Astrocyte of the hippocampus (primary cell): ENCODE data around the gene VTI1B.
"Not testable (repeated sequence)": the region's sequence is repeated elsewhere in the genome, so short reads cannot be mapped to it uniquely, and the experiment has no call there.

ENCODE experiments used
- DNase-seq: peaks from one replicate; pipeline ENCODE4 v3.0.0; 2011; ENCODE audit warnings: low read depth, low spot score

VTI1B gene

GRCh38 chr14:67674480-67675218 lies at the start of gene VTI1B:
Gene VTI1B, minus strand, starts transcription at chr14:67674632. Its CDS starts 143 bp downstream, at chr14:67674489.
- peak; percentile 94 for DNase-seq

- peak; percentile 65 for DNase-seq
Measured at GRCh38 chr14:67722293-67722692, 47.9 kb upstream of the VTI1B start.

GRCh38 chr14:67721875-67722274 lies 47.4 kb upstream of the VTI1B start:
- no peak for DNase-seq

- DNase-seq = no peak
Measured at GRCh38 chr14:67719866-67720265, 45.4 kb upstream of the VTI1B start.

GRCh38 chr14:67719385-67719784 lies 45.0 kb upstream of the VTI1B start:
- not testable (repeated sequence) for DNase-seq

- no peak for DNase-seq
Measured at GRCh38 chr14:67718265-67718664, 43.8 kb upstream of the VTI1B start.

GRCh38 chr14:67717048-67717447 lies 42.6 kb upstream of the VTI1B start:
- no peak for DNase-seq

GRCh38 chr14:67710209-67710608 lies 35.8 kb upstream of the VTI1B start:
- DNase-seq = no peak

GRCh38 chr14:67709796-67710195 lies 35.4 kb upstream of the VTI1B start:
- not testable (repeated sequence) for DNase-seq

- not testable (repeated sequence) for DNase-seq
Measured at GRCh38 chr14:67709346-67709745, 34.9 kb upstream of the VTI1B start.

GRCh38 chr14:67705211-67705610 lies 30.8 kb upstream of the VTI1B start:
- DNase-seq = no peak

GRCh38 chr14:67704484-67705089 lies 30.2 kb upstream of the VTI1B start:
- peak; percentile 69 for DNase-seq

- DNase-seq = no peak
Measured at GRCh38 chr14:67703997-67704396, 29.6 kb upstream of the VTI1B start.

GRCh38 chr14:67701492-67701891 lies 27.1 kb upstream of the VTI1B start, which contains the start of gene RDH12:
Gene RDH12, plus strand, starts transcription at chr14:67701886. Its CDS starts 20,757 bp downstream, at chr14:67722643.
- not testable (repeated sequence) for DNase-seq

- no peak for DNase-seq
Measured at GRCh38 chr14:67698179-67698578, 23.7 kb upstream of the VTI1B start.

- no peak for DNase-seq
Measured at GRCh38 chr14:67697006-67697405, 22.6 kb upstream of the VTI1B start.

GRCh38 chr14:67695394-67695949 lies 21.0 kb upstream of the VTI1B start, which contains the start of gene RDH11:
Gene RDH11, minus strand, starts transcription at chr14:67695764. Its CDS starts 61 bp downstream, at chr14:67695703.
- DNase-seq = peak; percentile 95

GRCh38 chr14:67694791-67695393 lies 20.5 kb upstream of the VTI1B start:
- peak; percentile 92 for DNase-seq

- DNase-seq = no peak
Measured at GRCh38 chr14:67690011-67690410, 15.6 kb upstream of the VTI1B start.

GRCh38 chr14:67683842-67684241 lies 9.4 kb upstream of the VTI1B start:
- no peak for DNase-seq

- DNase-seq = no peak
Measured at GRCh38 chr14:67680941-67681340, 6.5 kb upstream of the VTI1B start.

- DNase-seq = peak; percentile 29
Measured at GRCh38 chr14:67680121-67680602, 5.7 kb upstream of the VTI1B start.
